ENCODE data around the gene PRDM10. TPM values are rescaled to one million over a fixed set of nuclear protein-coding genes. Genes with fewer than 3 reads are reported as not detected.
"Not testable (repeated sequence)": the region's sequence is repeated elsewhere in the genome, so short reads cannot be mapped to it uniquely, and the experiment has no call there.

PRDM10 gene
- total RNA-seq, 4 donors from 2014 or later: 11.3 to 22.4 (median 15.5) TPM

DNA sequence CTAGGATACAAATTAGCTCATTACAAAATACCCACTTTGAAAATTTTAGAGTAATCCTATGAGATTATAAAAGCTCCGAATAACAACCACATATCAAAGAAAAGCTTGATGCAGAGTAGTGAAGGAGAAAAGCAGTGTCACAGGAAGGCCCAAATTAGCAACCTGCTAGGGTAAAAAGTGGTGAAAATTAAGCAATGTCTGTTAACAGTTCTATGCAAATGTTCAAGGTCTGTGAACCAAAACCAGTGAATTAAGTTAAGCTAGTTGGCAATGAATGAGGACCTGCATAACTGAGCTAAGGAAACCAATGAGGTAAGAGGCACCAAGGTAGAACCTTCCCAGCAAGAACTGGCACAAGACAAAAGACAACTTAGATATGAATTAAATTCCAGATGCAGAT, 29.6 kb downstream of the PRDM10 start:
- in situ Hi-C loops (cut with MboI; ENCODE audit: low pct_ligation_motif_present in 1 of 4, low pct_unique_long_range_greater_than_20kb in 1 of 4, low sequenced_read_pairs in 3 of 4): no loop called here
- WGBS, 2 donors (ENCODE audit: low coverage in 1 of 2): 74 to 91% methylated on average over 1 of the region's 1 CpG

DNA sequence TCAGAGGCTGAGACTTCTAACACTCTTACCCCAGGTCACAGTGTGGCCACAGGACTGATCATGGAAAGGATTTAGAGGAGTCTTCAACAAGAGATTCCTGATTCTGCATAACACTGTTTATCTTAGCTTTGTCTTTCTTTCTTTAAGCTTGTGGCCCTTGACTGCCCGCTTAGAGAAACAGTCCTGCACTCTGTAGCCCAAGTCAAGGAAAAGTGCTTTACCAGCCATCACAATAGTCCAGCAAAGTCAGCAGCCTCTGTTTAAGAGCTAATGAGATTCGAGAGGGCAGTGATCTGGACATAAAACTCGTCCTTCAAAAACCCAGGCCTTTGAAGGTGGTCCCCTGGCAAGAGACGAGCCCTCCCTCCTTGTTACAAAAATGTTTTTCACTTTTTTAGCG, 30.0 kb downstream of the PRDM10 start:
- Histone ChIP-seq H3K36me3 (no peaks in the 10 kb centered on the region), H3K27ac (no peak overlapping the region), H3K9me3 (no peaks in the 10 kb centered on the region), H3K4me3 (no peak overlapping the region), H3K4me1 (peaks cover 0 to 21% (median 3%) of the 10 kb centered on the region in 4 donors), H3K27me3 (no peaks in the 10 kb centered on the region)
- intact Hi-C loops (cut with DNase I; ENCODE audit: low total_unique reads) (no loop called here), in situ Hi-C loops (cut with MboI; ENCODE audit: low pct_ligation_motif_present in 1 of 4, low pct_unique_long_range_greater_than_20kb in 1 of 4, low sequenced_read_pairs in 3 of 4) (no loop called here)
- no peak for TF ChIP-seq POLR2AphosphoS5 (IDR thresholded peaks at IDR 0.05)
- TF ChIP-seq, protein P1, sequence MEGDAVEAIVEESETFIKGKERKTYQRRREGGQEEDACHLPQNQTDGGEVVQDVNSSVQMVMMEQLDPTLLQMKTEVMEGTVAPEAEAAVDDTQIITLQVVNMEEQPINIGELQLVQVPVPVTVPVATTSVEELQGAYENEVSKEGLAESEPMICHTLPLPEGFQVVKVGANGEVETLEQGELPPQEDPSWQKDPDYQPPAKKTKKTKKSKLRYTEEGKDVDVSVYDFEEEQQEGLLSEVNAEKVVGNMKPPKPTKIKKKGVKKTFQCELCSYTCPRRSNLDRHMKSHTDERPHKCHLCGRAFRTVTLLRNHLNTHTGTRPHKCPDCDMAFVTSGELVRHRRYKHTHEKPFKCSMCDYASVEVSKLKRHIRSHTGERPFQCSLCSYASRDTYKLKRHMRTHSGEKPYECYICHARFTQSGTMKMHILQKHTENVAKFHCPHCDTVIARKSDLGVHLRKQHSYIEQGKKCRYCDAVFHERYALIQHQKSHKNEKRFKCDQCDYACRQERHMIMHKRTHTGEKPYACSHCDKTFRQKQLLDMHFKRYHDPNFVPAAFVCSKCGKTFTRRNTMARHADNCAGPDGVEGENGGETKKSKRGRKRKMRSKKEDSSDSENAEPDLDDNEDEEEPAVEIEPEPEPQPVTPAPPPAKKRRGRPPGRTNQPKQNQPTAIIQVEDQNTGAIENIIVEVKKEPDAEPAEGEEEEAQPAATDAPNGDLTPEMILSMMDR (IDR thresholded peaks at IDR 0.05): no peak
- TF ChIP-seq POLR2A (IDR thresholded peaks at IDR 0.05): no peak
- TF ChIP-seq EP300 (IDR thresholded peaks at IDR 0.05; ENCODE audit: low read depth): no peak
- no peak for DNase-seq
- WGBS, 2 donors (ENCODE audit: low coverage in 1 of 2): 79 to 100% methylated on average over 1 to 5 of the region's 5 CpGs

More for the DNA sequence above, 29.6 kb downstream of the PRDM10 start:
- TF ChIP-seq POLR2AphosphoS5 (IDR thresholded peaks at IDR 0.05) (no peak), POLR2A (IDR thresholded peaks at IDR 0.05) (no peak), EP300 (IDR thresholded peaks at IDR 0.05; ENCODE audit: low read depth) (no peak)
- TF ChIP-seq, protein P1 (IDR thresholded peaks at IDR 0.05): no peak
- no peaks in the 10 kb centered on the region for H3K27me3 ChIP-seq
- H3K36me3 ChIP-seq: no peaks in the 10 kb centered on the region
- DNase-seq: no peak
- H3K9me3 ChIP-seq: no peaks in the 10 kb centered on the region
- H3K4me3 ChIP-seq: no peak overlapping the region
- H3K27ac ChIP-seq: no peak overlapping the region
- H3K4me1 ChIP-seq: peaks cover 0 to 21% (median 3%) of the 10 kb centered on the region in 4 donors
- intact Hi-C loops (cut with DNase I; ENCODE audit: low total_unique reads): no loop called here

DNA sequence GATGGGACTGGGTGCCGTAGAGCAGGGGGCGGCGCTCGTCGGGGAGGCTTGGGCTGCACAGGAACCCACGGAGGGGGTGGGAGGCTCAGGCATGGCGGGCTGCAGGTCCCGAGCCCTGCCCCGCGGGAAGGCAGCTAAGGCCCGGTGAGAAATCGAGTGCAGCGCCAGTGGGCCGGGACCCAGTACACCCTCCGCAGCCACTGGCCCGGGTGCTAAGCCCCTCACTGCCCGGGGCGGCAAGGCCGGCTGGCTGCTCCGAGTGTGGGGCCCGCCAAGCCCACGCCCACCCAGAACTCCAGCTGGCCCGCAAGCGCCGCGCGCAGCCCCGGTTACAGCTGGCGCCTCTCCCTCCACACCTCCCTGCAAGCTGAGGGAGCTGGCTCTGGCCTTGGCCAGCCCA, 30.8 kb downstream of the PRDM10 start:
- H3K27me3 ChIP-seq; H3K36me3 ChIP-seq; in situ Hi-C loops (cut with MboI; ENCODE audit: low pct_ligation_motif_present in 1 of 4, low pct_unique_long_range_greater_than_20kb in 1 of 4, low sequenced_read_pairs in 3 of 4); DNase-seq; H3K4me3 ChIP-seq; H3K9me3 ChIP-seq; H3K27ac ChIP-seq; intact Hi-C loops (cut with DNase I; ENCODE audit: low total_unique reads): not testable (repeated sequence)
- H3K4me1 ChIP-seq: peaks cover 0 to 21% (median 3%) of the 10 kb centered on the region in 4 donors
- 94% methylated on average over 29 of the region's 29 CpGs; no CpG with 5 or more reads in 1 of the 2 donors for WGBS, 2 donors (ENCODE audit: low coverage in 1 of 2)

DNA sequence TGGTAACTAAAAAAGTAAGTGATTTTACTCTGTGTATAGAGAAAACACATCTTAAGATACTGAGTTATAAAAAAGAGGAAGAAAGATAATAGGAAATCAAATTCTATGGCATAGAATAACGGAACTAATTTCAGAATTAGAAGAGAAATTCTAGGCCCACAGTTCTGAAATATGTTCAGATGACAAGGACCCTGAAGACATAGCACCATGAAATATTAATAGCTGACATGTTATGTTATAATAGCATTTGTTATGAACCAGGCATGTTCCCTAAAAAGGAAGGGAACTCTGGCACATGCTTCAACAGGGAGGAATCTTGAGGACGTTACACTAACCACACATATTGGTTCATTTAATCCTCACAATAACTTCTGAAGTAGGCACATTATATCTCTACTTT, 32.7 kb downstream of the PRDM10 start:
- no peak overlapping the region for H3K4me3 ChIP-seq
- no peaks in the 10 kb centered on the region for H3K27me3 ChIP-seq
- no peak for DNase-seq
- peaks cover 0 to 21% (median 3%) of the 10 kb centered on the region in 4 donors for H3K4me1 ChIP-seq
- intact Hi-C loops (cut with DNase I; ENCODE audit: low total_unique reads): no loop called here
- no peaks in the 10 kb centered on the region for H3K9me3 ChIP-seq
- 71 to 77% methylated on average over 1 to 2 of the region's 2 CpGs for WGBS, 2 donors (ENCODE audit: low coverage in 1 of 2)
- in situ Hi-C loops (cut with MboI; ENCODE audit: low pct_ligation_motif_present in 1 of 4, low pct_unique_long_range_greater_than_20kb in 1 of 4, low sequenced_read_pairs in 3 of 4): no loop called here
- H3K36me3 ChIP-seq: no peaks in the 10 kb centered on the region
- peak overlapping the region in 1 of 4 donors; percentile 11 for H3K27ac ChIP-seq
- TF ChIP-seq EP300 (IDR thresholded peaks at IDR 0.05; ENCODE audit: low read depth) (no peak), POLR2AphosphoS5 (IDR thresholded peaks at IDR 0.05) (peak; percentile 20 to 74 (median 36))

DNA sequence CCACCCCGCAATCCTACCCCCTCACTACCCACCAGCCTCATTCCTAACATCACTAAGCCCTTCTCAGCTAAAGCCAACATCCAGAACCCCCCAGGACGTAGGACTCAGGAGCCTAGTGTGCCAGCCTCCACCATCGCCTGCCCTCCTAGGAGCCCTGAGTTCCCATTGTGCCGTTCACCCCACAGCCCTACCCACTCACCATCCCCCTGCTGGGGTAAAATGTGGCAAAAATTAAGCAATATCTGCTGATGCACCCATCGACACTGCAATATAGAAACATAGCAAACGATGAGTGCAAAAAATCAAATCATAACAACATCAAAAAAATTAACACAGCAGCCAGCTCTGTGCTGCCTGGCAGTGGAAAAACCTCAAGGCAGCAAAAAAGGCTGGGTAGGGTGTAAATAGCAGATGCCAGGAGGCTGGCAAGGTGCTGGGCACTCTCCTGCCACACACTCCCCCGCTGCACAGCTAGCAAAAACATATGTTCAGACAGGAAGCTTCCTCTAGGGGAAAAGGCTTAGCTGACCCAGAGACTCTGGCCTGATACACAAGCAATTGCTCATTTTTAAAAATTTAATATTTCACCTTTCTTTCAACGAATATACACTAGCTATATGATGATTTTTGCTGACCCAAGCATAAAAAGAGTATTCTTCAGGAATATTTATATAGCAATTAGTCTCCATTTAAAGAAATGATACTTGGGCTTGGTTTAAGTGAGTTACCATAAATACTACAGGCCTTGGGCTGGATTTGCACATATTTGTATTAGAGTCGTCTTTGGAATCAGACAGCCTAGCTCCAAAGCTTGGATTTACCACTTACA, 33.8 kb downstream of the PRDM10 start:
- in situ Hi-C loops (cut with MboI; ENCODE audit: low pct_ligation_motif_present in 1 of 4, low pct_unique_long_range_greater_than_20kb in 1 of 4, low sequenced_read_pairs in 3 of 4) (no loop called here), intact Hi-C loops (cut with DNase I; ENCODE audit: low total_unique reads) (no loop called here)
- Histone ChIP-seq H3K36me3 (no peaks in the 10 kb centered on the region), H3K4me3 (no peak overlapping the region), H3K27me3 (no peaks in the 10 kb centered on the region), H3K9me3 (no peaks in the 10 kb centered on the region), H3K27ac (no peak overlapping the region), H3K4me1 (peaks cover 0 to 21% (median 3%) of the 10 kb centered on the region in 4 donors)
- TF ChIP-seq POLR2A (IDR thresholded peaks at IDR 0.05): no peak
- TF ChIP-seq POLR2AphosphoS5 (IDR thresholded peaks at IDR 0.05): no peak
- TF ChIP-seq, protein P1 (IDR thresholded peaks at IDR 0.05): no peak
- no peak for TF ChIP-seq EP300 (IDR thresholded peaks at IDR 0.05; ENCODE audit: low read depth)
- 66 to 79% methylated on average over 5 to 9 of the region's 9 CpGs for WGBS, 2 donors (ENCODE audit: low coverage in 1 of 2)
- no peak for DNase-seq
